Cortex of kidney (tissue), 1 donor: ENCODE results near the gene ALDH5A1.

Experiments
- DNase-seq: peaks from one replicate; lab custom pipeline; 2025; lab: John Stamatoyannopoulos, UW

Gene ALDH5A1

GRCh38 chr6:24524805-24525204 is 30.0 kb downstream of the ALDH5A1 start:
- no peak for DNase-seq

GRCh38 chr6:24529985-24530384 is 35.2 kb downstream of the ALDH5A1 start:
- DNase-seq: no peak

DNA sequence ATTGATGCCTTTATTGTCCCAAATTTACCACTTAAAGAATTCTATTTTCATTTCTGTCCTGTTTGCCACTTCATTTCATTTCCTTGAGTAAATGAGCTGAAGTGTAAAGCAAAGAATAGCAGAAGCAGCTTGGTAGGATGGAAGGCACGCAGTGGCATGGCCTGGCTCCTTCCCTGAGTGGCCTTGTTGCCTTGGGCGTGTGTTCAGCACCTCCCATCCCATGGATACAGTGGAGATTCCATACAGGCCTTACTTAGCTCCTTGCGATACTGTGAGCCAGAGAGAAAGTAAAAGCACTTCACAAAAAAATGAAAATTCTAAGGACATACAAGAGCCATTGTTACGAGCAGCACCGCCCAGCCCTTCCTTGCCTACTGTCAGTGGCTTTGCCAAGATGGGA is 39.6 kb downstream of the ALDH5A1 start:
- DNase-seq: no peak

DNA sequence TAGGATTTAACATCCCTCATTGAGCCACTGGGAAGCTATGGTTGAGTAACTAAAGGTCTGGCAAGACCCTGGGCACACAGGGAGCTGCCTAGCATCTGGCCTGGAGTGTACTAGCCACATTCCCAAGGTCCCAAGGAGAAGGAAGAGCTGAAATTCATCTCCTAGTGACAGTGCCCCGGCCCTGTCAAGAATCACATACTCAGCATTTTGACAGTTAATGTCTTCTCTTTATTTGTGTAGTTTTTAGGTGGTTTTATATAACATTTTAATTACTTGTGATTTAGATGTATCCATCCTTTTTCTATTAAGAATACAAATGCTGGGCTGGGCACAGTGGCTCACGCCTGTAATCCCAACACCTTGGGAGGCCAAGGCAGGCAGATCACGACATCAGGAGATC is 40.4 kb downstream of the ALDH5A1 start:
- no peak for DNase-seq

GRCh38 chr6:24536466-24536865 is 41.7 kb downstream of the ALDH5A1 start:
- no peak for DNase-seq

DNA sequence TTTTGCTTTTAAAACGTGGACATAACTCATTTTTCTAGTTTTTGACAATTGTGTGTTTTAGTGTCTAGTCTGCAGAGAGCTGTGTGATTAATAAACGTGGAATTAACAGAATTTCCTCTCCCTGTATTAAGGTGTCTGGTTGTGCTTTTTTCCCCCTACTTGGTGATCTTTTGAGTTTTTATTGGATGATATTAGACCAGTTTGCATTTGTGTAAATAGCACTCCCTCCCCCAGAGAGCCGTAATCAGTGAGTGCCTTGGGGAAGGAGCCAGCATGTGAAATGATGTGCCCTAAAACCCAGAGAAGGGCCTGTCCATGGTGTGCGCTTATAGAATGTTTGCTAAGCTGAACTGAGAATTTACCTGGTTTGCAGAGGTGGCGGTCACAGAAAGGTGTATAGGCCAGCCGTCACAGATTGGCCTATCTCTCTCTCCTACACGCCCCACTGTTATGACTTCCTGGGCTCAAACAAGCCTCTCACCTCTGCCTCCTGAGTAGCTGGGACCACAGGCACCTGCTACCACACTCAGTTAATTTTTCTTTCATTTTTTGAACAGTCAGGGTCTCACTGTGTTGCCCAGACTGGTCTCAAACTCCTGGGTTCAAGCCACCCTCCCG is 42.4 kb downstream of the ALDH5A1 start:
- no peak for DNase-seq

DNA sequence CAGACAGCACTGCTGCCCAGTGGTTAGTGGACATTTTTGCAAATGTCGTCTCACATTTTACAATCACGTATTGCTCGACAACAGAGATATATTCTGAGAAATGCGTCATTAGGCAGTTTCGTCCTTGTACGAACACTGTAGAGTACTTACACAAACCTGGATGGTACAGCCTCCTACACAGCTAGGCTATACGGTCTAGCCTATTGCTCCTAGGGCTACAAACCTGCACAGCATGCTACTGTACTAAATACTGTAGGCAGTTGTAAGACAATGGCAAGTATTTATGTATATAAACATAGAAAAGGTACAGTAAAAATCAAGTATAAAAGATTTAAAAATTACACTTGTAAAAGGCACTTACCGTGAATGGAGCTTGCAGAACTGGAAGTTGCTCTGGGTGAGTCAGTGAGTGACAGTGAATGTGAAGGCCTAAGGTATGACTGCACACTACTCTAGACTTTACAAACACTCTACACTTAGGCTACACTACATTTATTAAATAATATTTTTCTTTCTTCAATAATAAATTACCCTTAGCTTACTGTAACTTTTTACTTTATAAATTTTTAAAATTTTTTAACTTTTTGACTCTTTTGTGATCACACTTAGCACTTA is 43.1 kb downstream of the ALDH5A1 start:
- DNase-seq: no peak

DNA sequence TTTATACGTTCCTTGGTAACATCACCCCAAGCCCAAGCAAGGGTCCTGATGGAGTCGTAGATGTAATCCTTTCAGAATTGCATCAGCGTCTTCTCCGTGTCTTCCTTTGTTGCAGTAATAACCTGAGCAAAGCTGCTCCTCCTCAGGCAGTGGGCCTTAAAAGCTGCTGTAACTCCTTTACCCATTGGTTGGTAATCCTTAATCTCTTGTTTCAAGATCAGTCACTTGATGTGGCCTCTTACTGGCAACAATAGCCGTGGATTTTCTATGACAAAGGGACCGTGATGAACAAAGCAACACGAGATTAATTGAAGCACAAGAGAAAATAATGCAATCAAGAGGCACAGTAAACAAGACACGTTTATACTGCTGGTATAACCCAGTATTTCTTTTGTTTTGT is 44.6 kb downstream of the ALDH5A1 start:
- no peak for DNase-seq

- no peak for DNase-seq
Observed at GRCh38 chr6:24540197-24540596, 45.4 kb downstream of the ALDH5A1 start.

GRCh38 chr6:24543683-24544082 is 48.9 kb downstream of the ALDH5A1 start:
- no peak for DNase-seq

DNA sequence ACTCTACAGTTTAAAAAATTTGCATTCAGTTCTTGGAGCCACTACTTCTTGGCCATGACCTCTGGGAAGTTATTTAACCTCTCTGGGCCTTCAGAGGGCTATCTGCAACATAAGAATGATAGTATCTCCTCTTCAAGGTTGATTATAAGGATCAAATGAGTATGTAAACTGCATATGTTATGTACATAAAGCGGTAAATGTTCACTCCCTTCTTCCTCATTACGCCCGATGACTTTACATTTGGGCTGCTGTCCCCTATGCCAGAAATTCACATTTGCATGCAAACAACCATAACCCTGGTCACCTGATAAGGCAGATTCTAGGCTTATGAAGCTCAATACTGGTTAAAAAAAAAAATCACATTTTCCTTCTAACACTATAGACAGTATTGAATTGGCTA is 50.4 kb downstream of the ALDH5A1 start:
- no peak for DNase-seq

- DNase-seq: no peak
Observed at GRCh38 chr6:24545691-24546090, 50.9 kb downstream of the ALDH5A1 start.

GRCh38 chr6:24546439-24546838 is 51.7 kb downstream of the ALDH5A1 start:
- no peak for DNase-seq

GRCh38 chr6:24547243-24547642 is 52.5 kb downstream of the ALDH5A1 start:
- DNase-seq: no peak

DNA sequence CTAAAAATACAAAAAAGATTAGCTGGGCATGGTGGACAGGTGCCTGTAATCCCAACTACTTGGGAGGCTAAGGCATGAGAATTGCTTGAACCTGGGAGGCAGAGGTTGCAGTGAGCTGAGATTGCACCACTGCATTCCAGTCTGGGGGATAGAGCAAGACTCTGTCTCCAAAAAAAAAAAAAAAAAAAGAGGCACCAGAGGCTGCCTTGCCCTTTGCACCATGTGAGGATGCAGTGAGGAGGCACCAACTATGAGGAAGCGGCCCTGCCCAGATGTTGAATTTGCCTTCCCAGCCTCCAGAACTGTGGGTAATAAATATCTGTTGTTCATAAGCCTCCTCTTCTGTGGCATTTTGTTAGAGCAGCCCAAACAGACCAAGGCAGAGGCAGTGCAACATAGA is 54.4 kb downstream of the ALDH5A1 start:
- DNase-seq: no peak

- DNase-seq: no peak
Observed at GRCh38 chr6:24549674-24550353, 55.0 kb downstream of the ALDH5A1 start.

GRCh38 chr6:24551139-24551538 is 56.4 kb downstream of the ALDH5A1 start:
- no peak for DNase-seq

- DNase-seq: no peak
Observed at GRCh38 chr6:24554474-24554873, 59.7 kb downstream of the ALDH5A1 start.

GRCh38 chr6:24558516-24558915 is 63.7 kb downstream of the ALDH5A1 start:
- DNase-seq: no peak

DNA sequence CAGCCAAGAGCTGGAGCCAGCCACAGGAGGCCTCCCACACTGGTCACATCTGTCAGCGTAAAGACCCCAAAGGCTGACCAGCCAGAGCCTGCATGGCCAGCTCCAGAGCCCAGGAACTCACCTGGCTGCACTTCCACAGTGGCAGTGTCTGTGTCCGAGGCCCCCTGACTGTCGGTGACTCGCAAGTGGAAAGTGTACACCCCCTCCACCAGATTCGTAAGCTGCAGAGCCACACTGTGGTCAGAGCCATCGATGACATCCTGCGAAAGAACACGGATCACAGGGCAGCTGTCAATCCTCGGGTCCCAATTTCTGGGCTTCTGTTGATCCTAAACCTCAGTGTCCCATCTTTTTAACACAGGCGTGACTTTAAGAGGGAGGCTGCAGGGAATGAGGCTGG is 69.3 kb downstream of the ALDH5A1 start:
- no peak for DNase-seq

- DNase-seq: no peak
Observed at GRCh38 chr6:24565196-24565595, 70.4 kb downstream of the ALDH5A1 start.

DNA sequence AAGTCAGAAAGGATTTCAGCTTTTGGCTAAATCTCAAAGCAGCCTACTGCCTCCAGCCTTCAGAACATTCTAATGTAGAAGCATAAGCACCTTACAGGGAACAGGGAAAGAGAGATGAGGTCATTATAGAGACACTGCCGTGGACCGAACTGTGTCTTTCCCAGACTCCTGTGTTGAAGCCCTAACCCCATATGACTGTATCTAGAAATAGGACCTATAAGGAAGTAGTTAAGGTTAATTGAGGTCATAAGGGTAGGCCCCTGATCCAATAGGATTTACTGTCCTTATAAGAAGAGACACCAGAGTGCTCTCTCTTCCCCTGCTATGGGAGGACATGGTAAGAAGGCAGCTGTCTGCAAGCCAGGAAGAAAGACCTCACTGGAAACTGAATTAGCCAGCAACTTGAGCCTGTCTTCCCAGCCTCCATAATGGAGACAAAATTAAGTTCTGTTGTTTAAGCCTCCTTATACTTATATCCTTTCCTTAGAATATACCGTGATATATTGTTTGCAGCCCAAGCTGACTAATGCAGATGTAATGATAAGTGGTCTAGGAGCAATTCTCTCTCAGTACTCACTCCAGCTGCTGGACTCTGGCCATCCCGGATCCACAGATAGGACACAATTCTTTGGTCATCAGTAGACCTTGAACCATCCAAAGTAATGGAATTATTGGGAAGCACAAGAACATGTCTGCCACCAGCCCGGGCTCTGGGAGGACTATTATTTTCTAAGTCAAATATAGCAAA is 71.4 kb downstream of the ALDH5A1 start:
- no peak for DNase-seq

- no peak for DNase-seq
Observed at GRCh38 chr6:24568683-24569082, 73.9 kb downstream of the ALDH5A1 start.
